ENCODE data around the gene PTPRD.

PTPRD gene

DNA sequence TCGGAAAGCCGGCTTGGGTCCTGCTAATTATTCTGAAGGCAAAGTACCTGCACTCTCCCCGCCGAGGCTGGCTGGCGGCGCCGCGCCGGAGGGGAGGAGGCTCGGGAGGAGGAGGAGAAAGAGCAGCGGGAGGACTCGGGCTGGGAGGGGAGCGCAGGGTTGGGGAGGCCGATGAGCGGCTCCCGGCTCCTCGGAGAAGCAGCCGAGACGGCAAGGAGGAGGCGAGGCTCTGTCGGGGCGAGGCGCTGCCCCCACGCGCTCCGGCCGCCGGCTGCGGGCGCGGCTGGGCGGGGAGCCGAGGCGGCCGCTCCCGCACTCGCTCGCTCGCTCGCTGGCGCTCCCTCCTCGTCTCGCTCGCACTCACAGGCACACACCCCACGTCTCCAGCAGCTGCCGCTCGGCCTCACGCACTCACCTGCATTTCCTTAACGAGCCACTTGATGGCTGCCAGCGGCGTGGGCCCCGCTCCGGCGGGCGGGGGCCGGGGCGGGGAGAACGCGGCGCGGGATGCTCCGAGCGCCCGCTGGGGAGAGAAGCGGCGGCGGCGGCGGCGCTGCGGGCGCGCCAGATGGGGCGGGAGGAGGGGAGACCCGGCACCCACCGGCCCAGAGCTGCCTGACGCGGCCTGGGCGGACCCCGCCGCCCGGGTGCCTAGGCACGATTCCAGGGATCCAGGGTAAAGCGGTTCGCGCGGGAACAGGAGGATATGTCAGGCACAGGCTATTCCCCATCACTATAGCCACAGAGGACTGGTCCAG is at the start of gene PTPRD:
PTPRD (minus strand) TSS at position 362 of the 758 bp plus-strand sequence.
- peak; percentile 47 for DNase-seq

DNA sequence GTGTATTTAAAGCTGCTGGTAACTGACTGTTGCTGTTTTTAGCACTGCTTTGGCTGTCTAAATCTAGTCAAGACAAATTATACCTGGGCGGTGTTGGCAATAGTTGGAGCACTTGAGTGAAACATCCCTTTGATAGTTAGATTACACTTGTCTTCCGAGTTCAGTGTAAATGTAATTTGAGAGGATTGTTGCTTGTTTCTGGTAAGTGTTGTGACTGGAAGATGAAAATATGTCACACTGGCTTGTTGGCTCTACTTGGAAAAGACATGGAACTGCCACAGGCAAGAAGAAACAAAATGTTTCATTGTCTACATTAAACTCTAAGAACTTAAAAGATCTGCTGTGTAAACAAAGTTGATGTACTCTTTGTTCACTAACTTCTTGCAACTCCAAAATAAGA is 49.2 kb upstream of the PTPRD start:
- DNase-seq = no peak

DNA sequence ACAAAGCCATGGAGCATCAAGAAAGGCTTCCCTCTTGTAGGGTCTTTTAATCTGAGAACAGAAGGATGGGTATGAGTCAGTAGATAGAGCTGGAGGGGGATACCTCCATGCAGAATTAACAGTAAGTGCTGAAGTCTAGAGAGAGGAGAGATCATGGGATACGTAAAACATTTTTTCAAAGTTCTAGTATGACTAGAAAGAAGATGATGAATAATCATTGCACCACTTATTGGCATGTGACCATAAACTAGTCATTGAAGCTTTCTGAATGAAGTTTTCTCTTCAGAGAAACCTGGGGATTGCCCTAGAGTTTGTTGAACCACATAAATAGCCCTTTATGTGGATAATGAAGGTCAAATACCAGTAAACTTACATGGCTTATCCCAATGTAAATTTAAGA is 48.6 kb upstream of the PTPRD start:
- no peak for DNase-seq

DNA sequence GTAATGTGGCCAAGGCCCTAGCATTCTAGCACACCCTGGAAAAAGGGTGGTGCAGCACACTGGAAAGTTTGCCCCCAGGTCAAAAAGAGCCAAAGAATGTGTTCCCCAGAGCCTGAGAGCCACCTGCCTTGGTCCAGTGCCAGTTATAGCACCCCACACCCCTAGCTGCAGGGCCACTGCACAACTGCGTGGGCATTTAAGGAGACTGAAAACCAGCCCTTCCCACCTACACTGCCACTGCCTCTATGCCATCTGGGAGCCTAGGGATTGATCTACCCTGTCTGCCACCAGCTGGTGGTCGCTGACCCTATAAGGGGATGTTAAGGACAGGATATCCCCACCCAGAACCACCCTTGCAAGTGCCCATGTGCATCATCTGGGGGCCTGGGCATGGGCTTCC is 38.2 kb upstream of the PTPRD start:
- DNase-seq = no peak

- DNase-seq = no peak
These were observed 36.3 kb upstream of the PTPRD start for GRCh38 chr9:10649076-10649475.

- DNase-seq = no peak
These were observed 21.0 kb upstream of the PTPRD start for GRCh38 chr9:10633785-10634184.

GRCh38 chr9:10614196-10614800 is 1.5 kb upstream of the PTPRD start:
- no peak for DNase-seq

DNA sequence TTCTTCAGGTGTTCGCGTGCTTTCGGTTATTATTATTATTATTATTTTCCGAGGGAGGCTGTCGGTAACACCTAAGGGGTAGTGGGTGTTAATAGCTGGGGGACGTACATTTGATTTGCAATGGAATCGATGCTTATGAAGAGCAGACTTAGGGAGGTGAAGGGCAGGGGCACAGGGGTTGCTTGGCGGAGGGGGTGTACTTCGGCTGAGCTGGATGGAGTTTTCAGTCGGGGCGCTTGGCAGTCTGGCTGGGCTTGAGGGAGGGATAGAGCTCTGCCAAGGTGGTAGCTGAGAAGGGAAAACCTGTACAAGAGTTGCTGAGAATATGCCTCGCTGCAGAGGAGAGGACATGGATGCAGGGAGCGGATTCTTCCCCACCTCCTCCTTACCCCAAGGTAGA is 617 bp upstream of the PTPRD start:
- no peak for DNase-seq

DNA sequence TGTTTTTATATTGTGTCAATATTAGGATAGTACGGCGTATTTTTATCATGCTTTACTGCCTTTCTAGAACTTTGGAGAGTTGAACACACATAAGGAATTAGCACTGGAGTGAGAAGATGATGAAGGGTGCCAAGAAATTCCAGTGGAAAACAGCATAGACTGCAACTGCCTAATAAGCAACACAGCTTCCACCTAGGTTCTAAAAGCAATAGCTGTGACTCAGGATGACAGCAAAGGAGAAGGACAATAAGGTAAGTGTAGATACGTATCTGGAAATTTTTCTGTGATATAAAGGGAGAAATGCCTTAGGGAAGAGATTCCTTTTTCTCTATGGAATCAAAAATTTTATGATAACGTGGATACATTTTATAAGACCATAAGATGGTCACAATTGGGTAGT is 7.4 kb downstream of the PTPRD start:
- DNase-seq = no peak

- DNase-seq = no peak
These were observed 7.9 kb downstream of the PTPRD start for GRCh38 chr9:10604927-10605326.

DNA sequence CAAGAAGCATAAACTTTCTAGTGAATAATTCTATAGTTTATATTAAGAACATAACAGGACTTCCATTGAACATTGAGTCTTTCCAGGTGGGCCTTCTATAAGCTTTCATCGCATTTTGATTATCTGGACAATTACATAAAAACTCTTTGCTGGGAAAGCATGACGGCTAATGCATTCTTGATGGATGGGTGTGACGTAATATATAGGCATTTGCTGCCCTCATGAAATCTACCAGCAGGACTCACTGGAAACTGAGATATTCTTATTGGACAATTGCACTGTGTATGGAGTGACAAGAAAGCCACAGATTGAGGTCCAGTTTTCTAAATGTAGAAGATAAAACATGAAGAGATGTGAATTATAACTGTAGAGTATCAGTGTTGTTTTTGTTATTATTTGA is 15.0 kb downstream of the PTPRD start:
- DNase-seq = no peak

DNA sequence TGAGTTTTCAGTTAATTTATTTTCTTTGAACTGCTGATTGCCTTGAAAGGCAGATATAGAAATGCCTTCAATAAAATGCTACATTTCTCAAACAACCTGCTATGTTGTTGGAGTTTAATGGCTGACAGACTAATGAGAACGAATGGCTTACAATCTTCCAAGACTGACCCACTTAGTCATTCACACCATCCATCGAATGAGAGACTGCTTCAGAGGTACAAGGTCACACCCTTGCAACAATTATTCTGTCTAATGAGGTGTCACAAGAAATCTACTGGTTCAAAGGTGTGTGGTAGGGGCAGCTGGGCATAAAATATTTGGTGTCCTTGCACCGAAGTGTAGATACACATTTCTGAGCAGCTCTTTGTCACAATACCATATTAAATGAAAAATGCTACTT is 18.3 kb downstream of the PTPRD start:
- no peak for DNase-seq

- DNase-seq = no peak
These were observed 26.4 kb downstream of the PTPRD start for GRCh38 chr9:10586407-10586806.

DNA sequence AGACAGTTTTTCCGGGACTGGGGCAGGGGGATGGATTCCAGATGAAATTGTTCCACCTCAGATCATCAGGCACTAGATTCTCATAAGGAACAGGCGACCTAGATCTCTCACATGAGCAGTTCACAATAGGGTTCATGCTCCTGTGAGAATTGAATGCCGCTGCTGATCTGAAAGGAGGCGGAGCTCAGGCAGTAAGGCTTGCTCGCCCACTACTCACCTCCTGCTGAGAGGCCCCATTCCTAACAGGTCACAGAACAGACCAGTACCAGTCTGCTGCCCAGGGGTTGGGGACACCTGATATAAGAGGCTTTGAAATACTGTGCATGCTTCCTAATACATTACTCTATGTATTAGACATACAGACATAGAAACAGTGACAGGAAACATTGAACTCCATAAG is 41.1 kb downstream of the PTPRD start:
- no peak for DNase-seq

DNA sequence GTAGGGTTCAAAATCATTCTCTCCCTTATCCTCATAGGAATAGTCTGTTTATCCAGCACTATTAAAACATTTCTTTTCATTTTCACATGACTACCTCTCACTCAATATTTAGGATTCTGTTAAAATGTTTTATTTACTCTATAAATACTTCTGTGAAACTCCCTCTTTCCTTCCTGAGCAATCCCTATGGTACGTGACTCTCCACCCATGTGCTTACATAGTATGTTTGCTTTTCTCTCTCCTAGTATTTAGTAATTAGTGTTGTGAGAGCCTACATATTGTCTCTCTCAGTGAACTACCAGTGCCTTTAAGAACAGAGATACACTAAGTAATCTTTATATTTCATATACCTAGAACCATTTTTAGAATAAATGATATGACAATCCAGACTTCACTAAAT is 46.0 kb downstream of the PTPRD start:
- DNase-seq = no peak

GRCh38 chr9:10562581-10563343 is 50.0 kb downstream of the PTPRD start:
- no peak for DNase-seq

- DNase-seq = no peak
These were observed 64.5 kb downstream of the PTPRD start for GRCh38 chr9:10548348-10548747.

DNA sequence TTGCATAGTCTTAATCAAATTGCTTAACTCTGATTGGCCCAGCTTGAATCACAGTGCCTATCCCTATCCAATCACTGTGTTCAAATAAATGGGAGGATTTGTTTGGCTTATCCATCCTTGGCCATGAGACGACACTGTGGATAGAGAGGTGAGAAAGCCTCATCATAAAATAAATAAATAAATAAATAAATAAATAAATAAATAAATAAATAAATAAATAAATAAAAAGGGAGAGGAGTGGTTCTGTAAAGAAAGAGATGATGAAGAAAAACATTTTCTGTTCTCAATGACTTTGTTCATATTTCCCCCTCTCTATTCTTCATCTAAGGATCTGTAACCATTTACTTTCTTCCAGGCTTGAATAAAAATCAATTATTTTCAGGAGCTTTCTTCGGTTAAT is 74.7 kb downstream of the PTPRD start:
- DNase-seq = no peak

DNA sequence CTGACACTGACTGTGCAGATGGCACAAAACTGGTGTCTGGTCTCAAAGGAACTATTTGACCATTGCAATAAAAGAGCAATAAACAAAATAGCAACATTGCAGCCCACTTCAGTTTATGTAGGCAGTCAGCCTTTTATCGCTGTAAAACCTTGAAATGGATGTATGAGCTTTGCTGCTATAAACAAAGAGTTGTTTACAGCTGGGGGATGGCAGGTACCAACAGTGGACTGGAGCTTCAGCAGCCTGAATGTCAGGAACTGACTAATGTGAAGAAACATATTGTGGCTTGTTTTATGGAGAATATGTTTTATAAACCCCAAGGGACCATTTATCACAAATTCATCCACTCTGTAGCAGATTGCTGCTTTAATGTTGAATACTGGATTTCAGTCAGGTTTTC is 78.0 kb downstream of the PTPRD start:
- DNase-seq = peak; percentile 83

DNA sequence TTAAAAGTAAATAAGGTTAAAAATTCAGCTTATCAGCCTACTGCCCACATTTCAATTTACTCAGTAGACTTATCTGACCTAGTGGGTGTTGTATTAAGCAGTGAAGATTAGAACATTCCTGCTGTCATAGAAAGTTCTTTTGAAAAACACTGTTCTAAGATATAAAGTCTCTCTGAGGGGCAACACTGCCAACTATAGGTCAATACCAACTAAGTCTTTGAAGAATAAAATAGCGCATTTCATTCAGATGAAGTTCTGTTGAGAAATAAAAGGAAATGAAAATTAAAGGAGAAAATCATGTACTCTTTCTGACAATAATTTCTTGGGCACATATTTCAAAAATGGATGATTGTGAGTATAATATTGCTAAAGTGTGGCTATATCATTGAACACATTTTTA is 86.8 kb downstream of the PTPRD start:
- DNase-seq = no peak

DNA sequence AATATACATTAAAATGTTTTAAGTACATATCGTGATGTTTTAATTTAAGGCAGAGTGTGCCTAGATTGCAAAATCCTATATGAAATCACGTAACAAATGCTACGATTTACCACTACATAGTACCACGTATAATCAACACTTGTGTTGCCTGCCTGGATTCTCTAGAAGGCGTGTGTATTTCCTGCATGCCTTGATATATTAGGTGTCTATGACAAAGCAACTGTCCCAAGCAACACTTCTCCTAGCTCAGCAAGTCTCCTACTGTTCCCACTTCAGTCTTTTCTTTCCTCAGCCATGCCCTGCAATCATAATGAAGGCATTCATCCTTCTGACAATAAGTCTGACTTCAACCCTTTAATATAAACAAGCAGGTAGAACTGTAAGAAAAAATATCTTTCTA is 89.6 kb downstream of the PTPRD start:
- no peak for DNase-seq

GRCh38 chr9:10512144-10512543 is 100.7 kb downstream of the PTPRD start:
- no peak for DNase-seq

- DNase-seq = no peak
These were observed 123.9 kb downstream of the PTPRD start for GRCh38 chr9:10488937-10489336.

GRCh38 chr9:10479172-10479571 is 133.6 kb downstream of the PTPRD start:
- no peak for DNase-seq
